GM12891 (cell line): Measurements from ENCODE around the gene PIK3AP1.

Source experiments
- DNase-seq: peaks from one replicate; pipeline ENCODE4 v3.0.0; 2011; ENCODE audit warnings: low spot score; ENCODE audit not compliant: insufficient read length
- FAIRE-seq: peaks from 2 replicates; lab custom pipeline; 2011; peaks lifted over from hg19 to GRCh38; lab: Jason Lieb, UNC
- PAX5 ChIP-seq: IDR thresholded peaks from 2 replicates; pipeline ENCODE4 v1.6.1; 2011; ENCODE audit warnings: low read length, moderate library complexity, mild to moderate bottlenecking; ENCODE audit not compliant: insufficient read depth, severe bottlenecking
- POLR2A ChIP-seq: IDR thresholded peaks from 2 replicates; pipeline ENCODE4 v1.6.1; 2011; ENCODE audit warnings: low read depth, low read length, control low read depth
- POLR2AphosphoS5 ChIP-seq: IDR thresholded peaks from 2 replicates; pipeline ENCODE4 v1.6.1; 2011; ENCODE audit warnings: low read depth, low read length, control low read depth
- POU2F2 ChIP-seq: IDR thresholded peaks from 2 replicates; pipeline ENCODE4 v1.6.1; 2011; ENCODE audit warnings: low read depth, mild to moderate bottlenecking, control low read depth, low read length, moderate library complexity
- SPI1 ChIP-seq: IDR thresholded peaks from 2 replicates; pipeline ENCODE4 v1.6.1; 2011; ENCODE audit warnings: low read depth, low read length, control low read depth
- TAF1 ChIP-seq: IDR thresholded peaks from 2 replicates; pipeline ENCODE4 v1.6.1; 2011; ENCODE audit warnings: low read depth, low read length, control low read depth

PIK3AP1 gene

DNA sequence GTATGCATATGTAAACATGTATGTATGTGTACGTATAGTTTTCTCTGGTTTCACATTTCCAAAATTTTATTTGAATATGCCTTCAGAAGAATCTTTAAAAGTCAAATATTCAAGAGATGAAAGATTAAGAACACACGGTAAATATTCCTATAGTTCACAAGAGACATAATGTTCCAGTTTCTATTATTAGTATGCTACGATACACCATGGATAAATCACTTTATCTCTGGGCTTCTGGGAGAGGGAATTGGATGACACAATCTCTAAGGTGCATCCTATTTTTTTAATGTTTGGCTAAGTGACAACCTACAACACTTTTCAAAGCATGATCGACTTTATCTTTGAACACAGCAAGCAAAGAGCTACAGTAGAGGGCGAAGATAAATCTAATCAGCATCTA, 147.3 kb downstream of the PIK3AP1 start:
- TF ChIP-seq POLR2A: no peak
- TF ChIP-seq TAF1: no peak
- no peak for TF ChIP-seq PAX5
- no peak for TF ChIP-seq POLR2AphosphoS5
- DNase-seq (no peak), FAIRE-seq (no peak)

GRCh38 chr10:96570983-96571964, 149.0 kb downstream of the PIK3AP1 start:
- FAIRE-seq (no peak), DNase-seq (no peak)
- no peak for TF ChIP-seq POLR2A
- TF ChIP-seq POLR2AphosphoS5: no peak

DNA sequence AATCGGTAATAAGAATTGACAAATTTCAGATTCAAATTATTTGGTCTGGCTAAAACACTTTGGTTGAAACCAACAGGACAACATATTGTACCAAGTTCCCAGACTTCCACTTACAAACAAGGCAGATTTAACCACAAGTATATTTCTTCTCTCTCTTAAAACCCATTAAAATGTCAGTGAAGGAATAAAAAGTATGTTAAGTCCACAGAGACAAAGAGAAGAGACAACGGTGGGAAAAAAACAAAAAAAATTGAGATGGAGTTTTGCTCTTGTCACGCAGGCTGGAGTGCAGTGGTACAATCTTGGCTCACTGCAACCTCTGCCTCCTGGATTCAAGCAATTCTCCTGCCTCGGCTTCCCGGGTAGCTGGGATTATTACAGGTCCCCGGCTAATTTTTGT, 149.8 kb downstream of the PIK3AP1 start:
- no peak for FAIRE-seq
- no peak for DNase-seq
- TF ChIP-seq SPI1 (no peak), POU2F2 (no peak), PAX5 (no peak), POLR2AphosphoS5 (no peak), POLR2A (no peak), TAF1 (no peak)

- DNase-seq (no peak), FAIRE-seq (no peak)
Observed at GRCh38 chr10:96568402-96568801, 151.9 kb downstream of the PIK3AP1 start.

DNA sequence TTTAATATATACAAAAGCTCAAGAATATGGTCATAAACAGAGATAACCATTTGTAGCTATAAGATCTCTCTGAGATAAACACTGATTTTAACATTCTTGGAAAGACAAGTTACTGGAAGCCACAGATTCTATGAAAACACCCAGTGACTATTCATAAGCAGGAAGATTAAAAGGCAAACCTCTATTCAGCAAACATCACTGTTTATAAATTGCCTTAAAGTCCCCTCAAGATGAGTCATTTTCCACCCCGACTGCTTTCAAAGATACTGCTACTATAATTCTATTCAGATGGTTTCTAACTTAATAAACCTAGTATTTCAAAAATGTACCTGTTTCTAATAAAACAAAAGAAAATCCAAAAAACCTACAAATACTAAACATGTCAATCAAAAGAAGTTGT, 154.5 kb downstream of the PIK3AP1 start:
- DNase-seq: no peak
- no peak for TF ChIP-seq POLR2A
- no peak for TF ChIP-seq POLR2AphosphoS5
- TF ChIP-seq TAF1: no peak
- TF ChIP-seq PAX5: no peak
- no peak for TF ChIP-seq POU2F2
- no peak for TF ChIP-seq SPI1

More at GRCh38 chr10:96568402-96568801, 151.9 kb downstream of the PIK3AP1 start:
- TF ChIP-seq POLR2A (no peak), POU2F2 (no peak), POLR2AphosphoS5 (no peak), PAX5 (no peak), TAF1 (no peak), SPI1 (no peak)

GRCh38 chr10:96560966-96561887, 159.1 kb downstream of the PIK3AP1 start:
- TF ChIP-seq POLR2A (no peak), PAX5 (no peak), SPI1 (no peak), POU2F2 (no peak), TAF1 (no peak), POLR2AphosphoS5 (no peak)
- DNase-seq (no peak), FAIRE-seq (peak; percentile 51)

More for the DNA sequence above, 154.5 kb downstream of the PIK3AP1 start:
- peak; percentile 26 for FAIRE-seq

DNA sequence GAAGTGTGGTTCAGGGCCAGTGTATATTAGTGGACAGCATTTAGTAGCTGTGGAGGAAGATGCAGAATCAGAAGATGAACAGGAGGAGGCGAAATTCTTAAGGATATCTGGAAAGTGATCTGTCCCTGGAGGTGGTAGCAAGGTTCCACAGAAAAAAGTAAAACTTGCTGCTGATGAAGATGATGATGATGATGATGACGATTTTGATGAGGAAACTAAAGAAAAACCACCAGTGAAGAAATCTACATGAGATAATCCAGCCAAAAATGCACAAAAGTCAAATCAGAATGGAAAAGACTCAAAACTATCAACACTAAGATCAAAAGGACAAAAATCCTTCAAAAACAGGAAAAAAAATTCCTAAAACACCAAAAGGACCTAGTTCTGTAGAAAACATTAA, 159.8 kb downstream of the PIK3AP1 start:
- no peak for FAIRE-seq
- TF ChIP-seq POU2F2: no peak
- no peak for TF ChIP-seq SPI1
- TF ChIP-seq POLR2A: no peak
- TF ChIP-seq POLR2AphosphoS5: no peak
- TF ChIP-seq TAF1: no peak
- no peak for TF ChIP-seq PAX5

DNA sequence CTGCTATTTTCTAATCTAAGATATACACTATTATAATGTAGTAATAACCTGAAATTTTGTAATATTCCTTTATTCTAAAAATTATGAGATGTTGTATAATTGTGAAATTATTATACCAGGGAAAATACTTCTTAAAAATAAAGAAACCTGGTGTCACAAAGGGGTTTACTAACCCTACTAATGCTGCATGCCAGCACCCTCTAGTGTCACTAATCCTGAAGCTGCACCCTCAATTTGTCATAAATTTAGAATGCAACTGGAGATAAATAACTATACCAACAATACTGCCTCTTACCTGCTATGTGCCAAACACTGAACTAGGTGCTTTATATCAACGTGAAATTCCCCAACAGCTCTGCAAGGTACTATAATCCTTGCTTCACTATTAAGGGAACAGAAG, 164.3 kb downstream of the PIK3AP1 start:
- no peak for DNase-seq
- no peak for TF ChIP-seq TAF1
- no peak for TF ChIP-seq POLR2A
- TF ChIP-seq SPI1: no peak
- TF ChIP-seq PAX5: no peak
- TF ChIP-seq POU2F2: no peak
- TF ChIP-seq POLR2AphosphoS5: no peak
- FAIRE-seq: no peak

More for the DNA sequence above, 159.8 kb downstream of the PIK3AP1 start:
- DNase-seq: no peak

DNA sequence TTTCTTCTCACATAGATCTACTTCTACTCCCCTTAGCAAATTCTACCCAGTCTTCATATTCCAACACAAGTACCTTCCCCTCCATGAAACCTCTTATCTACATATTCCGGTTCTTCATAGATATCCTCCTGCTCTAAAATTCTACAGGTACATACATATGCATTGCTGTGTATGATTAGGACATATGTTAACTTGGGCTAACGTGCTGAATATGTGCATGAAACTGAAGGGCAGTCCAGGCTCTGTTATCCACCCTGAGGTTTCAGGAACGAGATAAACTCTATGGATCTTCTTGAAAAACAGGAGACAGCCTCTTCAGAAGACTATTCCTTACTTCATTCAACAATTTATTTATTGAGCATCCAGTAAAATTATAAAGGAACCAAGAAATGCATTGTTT, 165.0 kb downstream of the PIK3AP1 start:
- TF ChIP-seq PAX5: no peak
- TF ChIP-seq POLR2A: no peak
- no peak for TF ChIP-seq SPI1
- no peak for TF ChIP-seq POU2F2
- no peak for TF ChIP-seq POLR2AphosphoS5
- TF ChIP-seq TAF1: no peak
- DNase-seq: no peak
- FAIRE-seq: no peak
